GM21381 (cell line): ENCODE measurements around the gene ADAM22.

Source experiments
- ATAC-seq: cut with Tn5 transposase; IDR thresholded peaks from one replicate; pipeline ENCODE4 v1.9.1; 2021; ENCODE audit warnings: mild to moderate bottlenecking, moderate library complexity; ENCODE audit not compliant: unreplicated experiment

Gene ADAM22

DNA sequence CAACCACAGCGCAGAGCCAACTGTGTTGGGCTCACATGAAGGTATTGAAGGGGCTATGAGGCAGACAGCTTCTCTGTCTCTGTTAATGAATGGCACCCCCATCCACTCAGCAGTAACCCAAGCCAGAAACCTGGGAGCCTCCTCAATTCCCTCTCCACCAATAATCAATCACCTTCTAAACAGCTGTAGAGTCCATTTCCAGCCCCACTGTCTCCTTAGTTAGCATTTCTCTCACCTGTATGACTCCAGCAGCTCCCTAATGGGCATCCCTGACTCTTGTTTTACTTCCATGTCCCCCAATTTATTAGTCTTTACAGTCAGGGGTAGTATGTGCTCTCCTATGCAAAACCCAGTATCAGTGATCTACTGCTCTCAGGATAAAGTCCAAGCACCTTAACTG, 278.9 kb downstream of the ADAM22 start:
- ATAC-seq: no peak

DNA sequence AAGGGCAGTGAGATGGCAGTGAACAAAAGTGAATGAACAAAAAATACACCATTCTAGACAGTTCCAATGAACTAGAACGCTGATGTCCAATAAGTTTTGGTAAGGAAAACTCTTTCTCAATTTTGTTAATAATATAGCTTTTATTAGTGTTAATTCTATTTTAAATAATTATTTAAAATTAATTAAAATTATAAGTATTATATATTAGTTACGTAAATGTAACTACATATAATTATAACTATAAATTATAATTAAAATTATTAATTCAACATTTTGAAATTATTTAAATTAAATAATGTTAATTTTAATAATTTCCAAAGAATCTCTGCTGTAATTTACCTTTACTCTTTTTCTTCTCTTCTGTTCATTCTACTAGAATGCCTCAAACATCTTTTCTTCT, 280.4 kb downstream of the ADAM22 start:
- ATAC-seq: no peak

DNA sequence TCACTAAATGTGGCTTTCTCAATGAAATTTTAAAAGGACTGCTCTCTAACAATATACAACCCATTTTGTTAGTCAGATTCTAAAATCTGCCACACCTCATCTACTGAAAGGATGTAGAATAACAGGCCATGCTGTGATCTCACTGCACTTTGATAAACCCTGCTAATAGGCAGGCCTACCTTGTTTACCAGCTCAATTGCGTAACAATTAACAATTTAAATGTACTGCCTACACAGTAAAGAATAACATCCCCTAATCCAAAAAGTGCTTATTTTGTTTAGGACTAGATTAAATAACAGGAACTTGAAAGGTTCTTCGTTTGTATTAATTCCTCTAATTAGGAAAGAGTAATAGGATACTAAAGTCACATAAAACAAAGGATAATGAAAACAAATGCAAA, 281.2 kb downstream of the ADAM22 start:
- ATAC-seq: no peak

DNA sequence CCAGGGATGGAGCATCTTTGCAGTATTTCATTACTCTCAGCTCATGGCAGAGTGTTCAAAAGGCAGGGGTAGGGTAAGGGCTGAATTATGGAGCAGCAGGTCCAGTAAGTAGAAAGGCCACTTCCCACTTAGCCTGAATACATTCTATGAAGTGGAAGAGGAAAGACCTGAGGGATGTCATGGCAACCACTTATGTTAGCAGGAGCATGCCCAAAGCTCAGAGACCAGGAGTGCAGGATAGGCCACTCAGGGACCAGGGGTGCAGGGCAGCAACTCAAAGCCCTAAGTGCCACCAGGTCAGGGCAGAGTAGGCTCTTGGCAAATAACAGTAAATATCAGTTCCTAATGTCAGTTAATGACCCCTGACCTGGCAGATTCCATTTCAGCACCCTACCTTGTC, 282.2 kb downstream of the ADAM22 start:
- no peak for ATAC-seq

DNA sequence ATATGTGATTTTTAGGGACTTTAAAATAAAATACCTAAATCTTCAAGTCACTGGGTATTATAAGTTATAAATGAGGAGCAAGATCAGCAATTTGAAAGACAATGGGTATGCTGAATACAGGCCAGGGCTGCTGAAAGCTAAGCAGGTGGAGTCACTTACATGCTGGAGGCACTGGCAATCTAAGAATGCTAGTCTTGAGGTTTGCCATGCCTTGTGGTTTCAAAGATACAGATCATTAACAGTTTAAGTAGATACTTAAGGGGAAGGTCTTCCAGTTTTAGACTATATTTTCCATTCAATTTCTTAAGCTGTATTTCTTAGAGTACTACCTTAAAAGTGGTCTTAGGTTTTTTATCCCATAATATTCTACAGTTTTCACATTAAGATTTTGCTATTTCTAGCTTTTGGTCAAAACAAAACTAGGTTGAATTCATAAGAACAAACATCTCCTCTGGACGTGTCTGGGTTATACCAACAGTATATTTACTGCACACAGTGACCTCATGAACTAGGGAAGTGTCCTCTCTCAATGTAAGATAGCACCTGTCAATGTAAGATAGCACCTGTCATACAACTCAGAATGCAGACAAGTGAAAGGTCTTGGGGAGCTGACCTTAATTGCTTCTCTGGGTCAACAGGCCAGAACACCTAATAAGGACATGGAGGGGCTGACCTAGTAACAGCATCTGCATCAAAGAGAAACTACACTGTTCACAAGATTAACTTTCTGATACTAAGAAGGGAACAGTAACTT, 283.8 kb downstream of the ADAM22 start:
- peak; percentile 71 for ATAC-seq

DNA sequence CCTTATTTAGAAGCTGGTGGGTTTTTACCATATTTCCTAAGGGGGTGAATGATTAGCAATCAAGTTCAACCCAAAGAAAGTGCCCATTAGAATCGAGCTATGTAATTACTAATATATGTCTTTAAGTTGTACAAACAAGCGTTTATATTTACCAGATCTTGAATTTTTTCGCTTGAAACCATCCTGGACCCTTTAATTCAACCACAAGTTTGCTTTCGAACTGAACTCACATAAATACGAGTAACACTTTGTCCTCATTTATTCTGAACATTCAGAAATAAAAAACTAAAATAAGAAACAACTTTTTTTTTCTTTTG, 284.3 kb downstream of the ADAM22 start:
- ATAC-seq: no peak

DNA sequence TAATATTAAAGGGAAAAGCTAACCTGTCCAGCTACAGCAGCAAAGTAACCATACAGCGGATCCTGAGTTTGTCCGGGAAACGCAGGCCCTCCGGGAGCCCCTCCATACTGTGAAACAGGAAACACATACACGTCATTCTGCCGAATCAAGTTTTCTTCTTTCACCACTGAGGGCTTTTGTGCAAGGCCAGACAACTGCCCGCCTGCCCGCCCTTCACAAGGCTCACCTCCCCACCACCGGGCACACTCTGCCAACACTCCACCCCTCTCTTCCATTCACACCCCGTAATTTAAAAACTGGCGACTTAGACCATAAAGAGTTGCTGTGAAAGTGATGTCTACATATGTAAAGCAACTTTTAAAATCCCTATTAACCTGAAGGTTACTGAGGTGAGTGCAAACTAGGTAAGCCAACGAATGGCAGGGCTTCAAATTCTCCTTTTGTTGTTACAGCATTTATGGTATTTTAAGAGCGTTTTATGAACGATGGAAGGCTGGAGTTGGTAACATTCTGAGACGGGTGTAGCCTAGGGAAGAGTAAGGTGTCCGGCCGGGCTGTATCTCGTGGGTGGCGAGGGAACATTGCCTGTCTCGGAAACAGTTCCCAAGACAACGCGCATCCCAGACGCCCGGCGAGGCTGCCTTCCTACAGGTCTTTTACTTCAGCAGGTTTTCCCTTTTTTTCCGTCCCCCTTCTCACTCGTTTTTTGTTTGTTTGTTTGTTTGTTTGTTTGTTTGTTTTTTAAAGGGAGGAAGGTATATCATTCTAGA, 285.0 kb downstream of the ADAM22 start:
- ATAC-seq: peak; percentile 32

DNA sequence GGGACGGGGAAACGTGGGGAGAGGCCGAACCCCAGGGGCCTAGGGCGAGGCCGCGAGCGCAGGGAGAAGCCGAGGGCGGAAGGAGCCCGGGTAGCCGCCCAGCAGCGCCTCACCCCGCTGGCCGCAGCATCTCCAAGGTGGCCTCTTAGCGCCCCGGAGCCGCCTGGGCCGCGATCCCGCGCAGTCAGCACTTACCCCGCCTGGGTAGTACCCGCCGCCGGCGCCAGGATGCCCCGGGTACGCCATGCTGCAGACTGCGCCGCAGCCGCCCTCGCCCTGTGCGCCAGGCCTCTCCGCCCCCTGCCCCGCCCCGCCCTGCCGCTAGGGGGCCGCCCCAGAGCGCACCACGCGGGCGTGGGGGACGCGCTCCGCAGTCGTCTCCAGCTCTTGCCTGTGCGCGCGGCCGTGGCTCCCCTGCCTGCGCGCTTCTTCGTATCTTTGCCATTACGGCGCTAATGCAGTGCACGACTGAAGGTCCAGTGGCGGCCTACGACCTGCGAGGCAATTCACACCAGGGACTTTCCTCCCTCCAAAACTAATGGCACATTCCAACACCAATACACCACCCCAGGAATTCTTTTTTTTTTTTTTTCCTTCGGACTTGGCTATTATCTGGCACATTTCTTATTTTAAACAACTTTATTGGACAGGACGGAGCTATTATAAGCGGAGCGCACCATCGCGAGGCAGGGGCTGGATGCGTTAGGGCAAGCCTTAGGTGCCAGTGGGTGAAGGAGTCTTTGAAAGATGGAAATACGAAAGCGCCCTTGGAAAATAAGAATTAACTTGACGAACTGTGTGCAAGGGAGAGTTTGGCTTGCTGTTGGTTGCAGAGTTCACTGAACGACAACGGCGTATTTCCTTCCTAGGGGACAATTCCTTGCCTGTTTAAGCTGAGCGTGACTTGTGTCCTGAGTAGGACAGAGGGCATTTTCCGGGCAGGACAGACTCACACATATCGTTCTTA, 286.0 kb downstream of the ADAM22 start, which contains the start of gene SRI:
Gene SRI (minus strand): TSS at position 258 of the 967 bp plus-strand sequence. CDS start 12 bp downstream, at position 246.
- ATAC-seq: peak; percentile 68

DNA sequence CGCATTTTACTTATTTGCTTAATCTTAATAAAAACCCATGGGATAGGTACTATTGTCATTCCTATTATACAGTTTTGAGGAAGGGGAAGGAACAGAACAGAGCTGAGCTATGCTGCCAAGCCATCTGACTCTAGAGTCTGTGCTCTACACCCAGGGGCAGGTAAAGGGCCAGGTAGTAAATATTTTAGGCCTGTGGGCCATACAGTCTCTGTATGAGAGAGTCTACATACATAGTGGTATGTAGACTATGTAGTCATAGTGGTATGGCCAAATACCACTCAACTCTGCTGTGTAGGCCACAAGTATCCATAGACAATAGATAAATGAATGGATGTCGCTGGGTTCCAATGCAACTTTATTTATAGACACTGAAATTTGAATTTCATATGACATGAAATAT, 289.2 kb downstream of the ADAM22 start:
- no peak for ATAC-seq

DNA sequence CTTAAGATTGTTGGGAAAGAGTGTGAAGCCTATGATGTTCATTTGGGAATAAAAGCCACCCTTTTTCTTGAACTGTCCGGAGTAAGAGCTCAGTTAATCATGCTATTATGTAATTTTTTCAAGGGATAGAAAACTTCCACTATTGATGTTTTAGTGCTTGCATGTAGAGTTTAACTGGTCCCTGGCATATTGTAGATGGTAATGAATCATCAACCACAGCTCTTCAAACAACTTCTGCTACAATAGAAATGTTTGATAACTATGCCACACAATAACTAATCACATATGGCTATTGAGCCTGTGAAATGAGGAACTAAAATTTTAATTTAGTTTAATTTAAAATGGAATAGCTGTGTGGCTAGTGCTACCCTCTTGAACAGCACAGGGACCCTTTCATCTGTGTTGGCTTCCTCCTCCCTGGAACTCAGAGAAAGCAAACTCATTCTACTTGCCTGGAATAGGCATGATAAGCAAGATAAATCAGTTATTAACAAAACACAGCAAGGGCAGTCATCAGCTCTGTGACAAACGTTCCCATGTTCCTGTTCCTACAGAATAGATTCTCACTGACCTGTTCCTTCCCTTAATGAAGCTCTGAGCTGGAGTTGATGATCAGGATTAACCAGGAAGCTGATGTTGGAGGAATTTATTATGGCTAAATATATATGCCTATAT, 290.7 kb downstream of the ADAM22 start:
- no peak for ATAC-seq

DNA sequence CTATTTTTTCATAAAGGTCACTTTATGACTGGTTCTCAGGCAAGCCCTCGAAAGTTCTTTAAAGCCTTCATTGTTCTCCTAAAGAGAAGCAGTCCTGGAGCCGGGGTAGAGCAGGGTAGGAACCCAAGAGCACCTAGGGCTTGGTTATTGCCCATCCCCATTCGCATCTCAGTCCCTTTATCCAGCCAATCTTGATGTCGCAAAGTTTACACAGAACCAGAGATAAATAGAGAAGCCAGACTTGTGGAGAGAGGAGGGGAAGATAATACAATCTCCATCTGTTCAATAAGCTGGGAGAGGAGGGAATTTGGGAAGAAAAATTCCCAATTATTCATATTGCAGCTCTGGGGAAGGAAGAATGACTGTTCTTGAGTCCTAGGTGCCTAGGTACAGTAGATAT, 292.1 kb downstream of the ADAM22 start:
- no peak for ATAC-seq

DNA sequence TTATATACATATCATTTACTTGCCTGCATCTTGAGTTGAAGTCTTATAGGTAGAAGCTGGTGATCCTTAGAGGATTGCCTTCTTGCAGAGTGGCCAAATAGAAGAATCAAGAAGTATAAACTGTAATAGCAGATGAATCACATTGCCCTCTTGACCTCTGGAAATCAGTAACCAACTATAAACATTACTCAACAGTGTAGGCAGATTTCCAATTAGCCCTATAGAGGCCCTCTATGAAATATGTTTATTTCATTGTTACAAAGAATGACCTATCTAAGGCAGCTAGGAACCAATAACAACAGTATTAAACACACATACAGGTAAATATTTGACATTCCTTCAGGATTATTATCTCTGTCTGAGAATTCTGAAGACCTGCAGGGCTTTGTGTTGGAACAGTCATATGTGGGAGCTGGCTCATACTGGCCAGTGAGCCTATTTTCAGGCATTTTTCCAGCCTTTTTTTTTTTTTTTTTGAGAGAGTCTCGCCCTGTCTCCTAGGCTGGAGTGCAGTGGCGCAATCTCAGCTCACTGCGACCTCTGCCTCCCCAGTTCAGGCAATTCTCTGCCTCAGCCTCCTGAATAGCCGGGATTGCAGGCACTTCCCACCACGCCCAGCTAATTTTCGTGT, 292.9 kb downstream of the ADAM22 start:
- ATAC-seq: no peak

DNA sequence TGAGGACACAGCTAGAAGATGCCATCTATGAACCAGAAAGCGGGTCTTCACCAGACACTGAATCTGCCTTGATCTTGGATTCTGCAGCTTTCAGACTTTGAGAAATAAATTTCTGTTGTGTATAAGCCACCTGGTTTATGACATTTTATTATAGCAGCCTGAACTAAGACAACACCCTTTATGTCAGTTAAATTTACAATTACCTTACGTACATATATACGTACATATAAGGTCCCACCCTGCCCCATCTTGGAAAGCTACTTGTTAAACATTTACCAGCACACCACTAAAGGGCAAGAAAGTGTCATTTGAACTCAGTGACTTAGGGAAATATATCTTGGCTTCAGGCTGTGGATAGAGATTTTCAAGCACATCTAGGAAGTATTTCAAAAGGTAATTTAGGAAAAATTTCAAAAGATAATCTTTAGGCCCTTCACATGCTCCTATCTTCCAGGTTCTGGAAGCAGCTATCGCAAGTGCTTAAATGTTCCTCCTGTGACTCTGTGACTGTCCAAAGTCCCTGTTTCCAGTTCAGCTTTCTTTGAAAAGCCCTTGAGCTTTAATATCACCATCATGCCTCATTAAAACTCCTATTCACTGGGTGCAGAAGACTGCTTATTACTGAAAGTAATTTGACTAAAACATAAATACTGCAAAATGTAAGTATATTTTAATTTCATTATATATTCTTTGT, 295.4 kb downstream of the ADAM22 start:
- ATAC-seq: no peak

DNA sequence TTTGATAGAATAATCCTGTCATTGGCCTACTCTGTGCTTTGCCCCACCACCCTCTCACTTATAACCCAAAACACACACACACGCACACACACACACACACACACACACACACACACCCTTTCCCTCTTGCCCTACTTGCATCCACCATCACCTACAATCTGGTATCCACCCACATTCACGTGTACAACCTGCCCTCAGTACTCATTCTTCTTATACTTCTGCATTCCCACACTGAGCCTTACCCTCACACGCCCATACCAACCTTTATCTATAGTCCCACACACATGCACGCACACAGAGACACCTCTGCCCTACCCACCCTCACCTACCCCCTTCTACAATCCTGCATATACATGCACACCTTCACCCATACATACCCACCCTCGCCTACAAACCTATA, 296.6 kb downstream of the ADAM22 start:
- no peak for ATAC-seq

DNA sequence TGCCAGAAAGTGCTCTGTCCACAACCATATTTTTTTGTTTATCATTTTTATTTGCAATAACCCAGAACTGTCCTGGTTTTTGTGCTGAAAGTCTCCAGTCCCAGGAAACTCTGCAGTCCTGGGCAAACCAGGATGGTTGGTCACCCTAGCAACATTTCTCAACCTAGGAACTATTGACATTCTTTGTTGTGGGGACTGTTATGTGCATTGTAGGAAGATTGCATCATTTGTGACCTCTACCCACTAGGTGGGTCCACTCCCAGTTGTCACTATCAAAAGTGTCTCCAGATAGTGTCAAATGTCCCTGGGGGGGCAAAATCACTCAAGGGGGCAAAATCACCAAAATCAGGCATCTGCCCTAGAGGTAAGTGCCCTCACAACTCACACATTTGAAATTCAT, 299.8 kb downstream of the ADAM22 start:
- ATAC-seq: no peak

DNA sequence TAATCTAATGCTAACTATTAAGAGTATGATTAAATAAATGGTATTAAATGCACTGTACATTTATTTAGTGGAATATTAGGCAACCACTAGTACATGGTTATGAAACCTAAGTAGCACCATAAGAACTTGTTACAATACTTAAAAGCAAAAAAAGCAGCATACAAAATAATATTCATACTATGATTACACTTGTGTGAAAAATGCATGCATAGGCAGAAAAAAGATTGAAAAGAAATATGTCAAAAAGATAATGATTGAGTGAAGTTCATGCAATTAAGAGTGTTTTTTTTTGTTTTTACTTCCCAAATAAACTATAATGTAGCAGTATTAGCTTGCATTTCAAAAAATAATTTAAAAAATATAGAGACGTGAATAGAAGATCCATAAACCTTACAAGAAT, 305.8 kb downstream of the ADAM22 start:
- ATAC-seq: no peak

DNA sequence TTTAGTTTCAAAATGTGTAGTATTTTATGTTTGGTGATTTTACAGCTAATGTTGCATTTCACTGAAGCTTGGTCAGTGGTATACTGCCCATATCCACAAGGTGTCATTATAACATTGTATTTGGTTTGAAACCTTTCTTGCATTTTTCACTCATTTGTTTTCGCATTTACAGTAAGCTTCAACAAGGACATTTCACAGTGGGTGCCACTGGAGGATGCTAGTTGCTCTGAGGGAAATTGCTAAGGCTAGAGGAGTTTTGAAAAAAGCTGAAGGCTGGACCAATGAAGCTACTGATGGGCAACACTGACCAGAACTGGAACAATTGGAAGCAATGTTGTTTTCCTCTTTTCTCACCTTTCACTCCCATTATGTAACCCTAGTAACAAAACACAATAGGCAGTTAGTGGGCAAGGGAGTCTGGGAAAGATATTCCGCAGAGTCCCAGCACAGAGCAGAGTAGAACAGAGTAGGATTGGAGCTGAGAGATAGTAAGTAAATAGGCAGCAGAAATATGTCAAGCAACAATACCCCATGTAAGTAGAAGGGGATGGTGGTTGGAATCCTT, 309.4 kb downstream of the ADAM22 start:
- no peak for ATAC-seq

DNA sequence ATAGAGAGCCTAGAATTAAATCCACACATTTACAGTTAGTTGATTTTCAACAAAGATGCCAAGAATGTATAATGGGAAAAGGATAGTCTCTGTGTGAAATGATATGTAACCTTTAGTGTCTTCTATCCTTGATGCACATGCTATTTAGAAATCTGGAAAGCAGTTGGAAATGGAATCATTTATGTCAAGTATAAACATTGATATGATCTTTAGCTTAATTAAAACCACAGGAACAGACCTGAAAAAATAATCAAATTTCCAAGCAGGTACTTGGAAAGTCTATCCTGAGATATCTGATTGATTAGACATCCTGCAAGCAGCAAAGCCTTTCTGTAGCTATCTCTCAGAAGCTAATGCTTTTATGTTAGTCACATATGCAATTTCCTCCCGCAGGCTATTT, 310.2 kb downstream of the ADAM22 start:
- ATAC-seq: no peak
